Psoas muscle (tissue), 8 donors: ENCODE data around the gene TMSB4X. TPM values are rescaled to one million over a fixed set of nuclear protein-coding genes. Genes with fewer than 3 reads are reported as not detected.

Experiments used
- ATAC-seq, 4 donors: fragments of 200-7000 bp; cut with Tn5 transposase; one replicate each; pipeline ENCODE4 v1.9.1; 2020; ENCODE audit warnings: moderate library complexity in 3 of 4, mild to moderate bottlenecking in 2 of 4
- DNase-seq, 2 donors: peaks; one replicate each; pipeline ENCODE4 v3.0.0-alpha.2; 2020
- H3K27ac ChIP-seq: fragments of 200-600 bp; one replicate; pipeline ENCODE4 v1.8.0; 2022
- H3K27me3 ChIP-seq, 3 donors: fragments of 200-600 bp in 1 of 3; one replicate each; pipeline versions ENCODE4 v1.6.1 to v1.8.0; 2013 to 2022; ENCODE audit warnings: low read length in 2 of 3, mild to moderate bottlenecking in 2 of 3, moderate library complexity in 1 of 3; ENCODE audit not compliant: insufficient read depth in 3 of 3
- H3K36me3 ChIP-seq, 2 donors: fragments of 200-600 bp in 1 of 2; one replicate each; pipeline versions ENCODE4 v1.6.1 to v1.8.0; 2013 to 2022; ENCODE audit warnings: low read depth in 1 of 2, mild to moderate bottlenecking in 1 of 2, moderate library complexity in 1 of 2; ENCODE audit not compliant: insufficient read depth in 1 of 2
- H3K4me1 ChIP-seq: fragments of 200-600 bp; one replicate; pipeline ENCODE4 v1.8.0; 2022
- H3K4me3 ChIP-seq: fragments of 200-600 bp; one replicate; pipeline ENCODE4 v1.8.0; 2022; ENCODE audit warnings: mild to moderate bottlenecking
- H3K9me3 ChIP-seq: fragments of 200-600 bp; one replicate; pipeline ENCODE4 v1.8.0; 2022
- CTCF ChIP-seq: fragments of 200-600 bp; IDR thresholded peaks from one replicate; pipeline ENCODE4 v1.8.0; 2022; ENCODE audit warnings: antibody characterized with exemption
- WGBS, 3 donors: extraction: QIAGEN DNeasy Blood & Tissue Kit; methylation state at CpG; one replicate each; pipeline versions ENCODE4 v1.1.6 to v1.1.7; 2013; 5-methylcytosine and 5-hydroxymethylcytosine counted together
- intact Hi-C, 2 donors: fragments of 100-400 bp; cut with DNase I; formaldehyde crosslinking; loops; one replicate each; pipeline versions ENCODE4 v1.11.0 to v1.14.2; 2022
- polyA plus RNA-seq, 3 donors: library from polyadenylated mRNA; stranded (reverse); fragments of 200-250 nt; gene quantifications; one replicate each; pipeline ENCODE4 v1.2.3, GENCODE V29; 2013
- total RNA-seq, 4 donors: library from RNA; stranded (reverse); fragmentation: NEBNext Ultra II Directional in 2 of 4; extraction: Animal tissue kit (Norgen Biotek cat#: 25700) in 2 of 4; gene quantifications; one replicate each; pipeline versions ENCODE4 v1.2.1 to v1.2.4, GENCODE V29; 2021 to 2023
- donor health status: healthy with polysubstance abuse.
- donor health status: DM: no; HTN: no; CAD: no; lungs with moderate emphysema.
- donor health status: Bipolar disorder and iron deficiency.
- donor health status: healthy.
- donor health status: DM: yes; HTN: yes; CAD: no.
- donor health status: DM: no; HTN: no; CAD: no.
- donor health status: DM: no; HTN: no; CAD: no.
- donor health status: DM: yes; HTN: yes; CAD: no.

Gene TMSB4X
- total and polyA plus RNA-seq, 7 donors, result 382 to 1,148 (median 534) TPM

- Histone ChIP-seq H3K36me3 (no peaks in the 10 kb centered on the region), H3K27ac (peak overlapping the region; percentile 43), H3K4me1 (no peaks in the 10 kb centered on the region), H3K9me3 (no peaks in the 10 kb centered on the region), H3K27me3 (no peaks in the 10 kb centered on the region), H3K4me3 (no peak overlapping the region)
- intact Hi-C loops, result no loop called here
- DNase-seq, result no peak
- 62 to 71% (median 65%) methylated on average over 8 of the region's 8 CpGs for WGBS, 3 donors
- ATAC-seq, result peak in 1 of 4 donors; percentile 27
- no peak for TF ChIP-seq CTCF
These were observed 18.0 kb upstream of the TMSB4X start for GRCh38 chrX:12956704-12957534.

GRCh38 chrX:12958059-12958458, 16.9 kb upstream of the TMSB4X start:
- Histone ChIP-seq H3K4me3 (no peak overlapping the region), H3K36me3 (no peaks in the 10 kb centered on the region), H3K27ac (no peak overlapping the region), H3K9me3 (no peaks in the 10 kb centered on the region), H3K4me1 (no peaks in the 10 kb centered on the region), H3K27me3 (no peaks in the 10 kb centered on the region)
- no peak for DNase-seq
- no peak for TF ChIP-seq CTCF
- ATAC-seq, result no peak
- intact Hi-C loops, result no loop called here
- 59 to 69% (median 68%) methylated on average over 5 of the region's 5 CpGs for WGBS, 3 donors

- no peak overlapping the region for H3K27ac ChIP-seq
- H3K36me3 ChIP-seq, result no peaks in the 10 kb centered on the region
- ATAC-seq, result no peak
- DNase-seq, result no peak
- H3K9me3 ChIP-seq, result no peaks in the 10 kb centered on the region
- intact Hi-C loops, result no loop called here
- no peaks in the 10 kb centered on the region for H3K4me1 ChIP-seq
- no peak for TF ChIP-seq CTCF
- no peak overlapping the region for H3K4me3 ChIP-seq
- no peaks in the 10 kb centered on the region for H3K27me3 ChIP-seq
- WGBS, 3 donors, result 88 to 97% (median 89%) methylated on average over 4 of the region's 4 CpGs
These were observed 16.4 kb upstream of the TMSB4X start for GRCh38 chrX:12958461-12958860.

- no peak for TF ChIP-seq CTCF
- intact Hi-C loops, result no loop called here
- H3K9me3 ChIP-seq, result no peaks in the 10 kb centered on the region
- 70 to 73% (median 71%) methylated on average over 2 of the region's 2 CpGs for WGBS, 3 donors
- H3K4me3 ChIP-seq, result no peak overlapping the region
- no peaks in the 10 kb centered on the region for H3K36me3 ChIP-seq
- H3K27me3 ChIP-seq, result no peaks in the 10 kb centered on the region
- DNase-seq, result no peak
- ATAC-seq, result no peak
- H3K4me1 ChIP-seq, result no peaks in the 10 kb centered on the region
- no peak overlapping the region for H3K27ac ChIP-seq
These were observed 13.7 kb upstream of the TMSB4X start for GRCh38 chrX:12961196-12961718.
